Medulla oblongata (tissue), 1 donor: ENCODE results near the gene CDH4.
A peak's percentile ranks its signal among the peaks of the same experiment; 100 is the strongest.

Source experiments
- DNase-seq: peaks from one replicate; pipeline ENCODE4 v3.0.0-alpha.2; 2015; ENCODE audit errors: extremely low spot score

CDH4 gene

DNA sequence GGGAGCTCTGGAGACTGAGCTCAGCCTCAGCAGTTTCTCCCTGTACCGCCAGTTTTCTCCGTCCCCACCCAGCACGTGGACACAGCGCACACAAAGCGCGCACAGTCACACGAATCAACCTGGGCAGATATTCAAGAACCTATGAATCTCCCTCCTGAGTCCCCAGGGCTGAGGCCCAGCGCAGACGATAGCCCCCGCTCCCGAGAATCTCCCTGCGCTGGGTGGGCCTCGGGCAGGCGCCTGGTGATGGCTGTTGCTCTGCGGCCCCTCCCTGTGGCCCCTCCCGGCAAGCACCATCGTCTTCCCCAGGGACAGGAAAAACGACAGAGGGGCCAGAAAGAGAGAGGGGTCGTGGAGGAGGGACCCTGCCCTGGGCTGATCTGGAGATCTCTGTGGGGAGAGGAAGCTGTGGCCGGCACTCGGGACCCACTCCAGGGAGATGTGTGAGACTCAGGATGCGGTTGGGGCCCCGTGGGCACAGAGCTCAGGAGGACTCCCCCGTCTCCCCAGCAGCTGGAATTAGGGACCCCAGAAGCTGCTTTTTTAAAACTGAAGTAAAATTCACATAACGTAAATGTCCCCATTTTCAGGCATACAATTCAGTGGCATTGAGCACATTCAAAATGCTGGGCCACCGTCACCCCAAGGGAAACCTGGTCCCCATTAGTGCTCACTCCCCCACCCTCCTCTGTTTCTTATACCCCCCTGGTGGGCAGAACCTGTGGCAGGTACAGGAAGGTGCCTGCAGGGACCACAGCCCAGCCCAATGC lies 482.9 kb downstream of the CDH4 start:
- no peak for DNase-seq

DNA sequence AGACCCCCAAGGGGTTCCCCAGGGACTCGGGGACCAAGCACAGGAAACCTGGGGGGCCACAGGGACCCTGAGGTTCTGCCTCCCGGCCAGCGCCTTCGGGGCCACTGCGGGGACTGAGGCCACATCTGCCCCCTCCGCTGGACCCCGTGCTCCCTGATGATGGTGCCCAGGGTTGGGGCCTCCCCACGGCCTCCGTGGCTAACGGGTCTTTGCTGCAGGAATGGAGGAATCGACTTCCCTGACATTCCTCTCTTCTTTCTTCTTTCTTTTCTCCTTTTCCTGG lies 483.4 kb downstream of the CDH4 start:
- DNase-seq: no peak

DNA sequence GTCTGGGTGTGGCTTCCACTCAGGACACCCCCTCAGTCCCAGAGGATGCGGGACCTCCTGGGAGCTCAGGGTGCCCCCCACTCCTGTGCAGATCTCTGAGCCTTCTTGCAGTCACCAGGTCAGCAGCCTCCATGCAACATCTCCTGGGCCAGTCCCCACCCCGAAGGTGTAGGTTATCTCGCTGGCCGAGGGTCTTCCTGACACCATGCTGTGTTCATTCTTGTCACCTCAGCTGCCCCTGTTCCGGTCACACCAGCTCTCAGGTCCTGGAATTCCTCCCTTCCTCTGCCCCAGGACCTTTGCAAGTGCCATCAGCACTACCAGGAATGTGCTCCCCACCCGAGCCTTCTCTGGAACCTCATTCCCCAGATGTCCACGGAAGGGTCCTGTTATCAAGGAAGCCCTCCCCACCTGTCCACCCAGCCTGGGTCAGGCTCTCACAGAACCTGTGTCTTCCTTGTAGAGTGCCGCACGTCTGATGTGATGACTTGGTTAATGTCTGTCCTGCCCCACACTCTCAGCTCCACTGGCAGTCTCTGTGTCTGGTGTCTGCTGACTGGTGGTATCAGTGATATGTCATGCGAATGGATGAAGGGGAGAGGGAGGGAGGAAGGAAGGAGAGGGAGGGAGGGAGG lies 484.1 kb downstream of the CDH4 start:
- no peak for DNase-seq

DNA sequence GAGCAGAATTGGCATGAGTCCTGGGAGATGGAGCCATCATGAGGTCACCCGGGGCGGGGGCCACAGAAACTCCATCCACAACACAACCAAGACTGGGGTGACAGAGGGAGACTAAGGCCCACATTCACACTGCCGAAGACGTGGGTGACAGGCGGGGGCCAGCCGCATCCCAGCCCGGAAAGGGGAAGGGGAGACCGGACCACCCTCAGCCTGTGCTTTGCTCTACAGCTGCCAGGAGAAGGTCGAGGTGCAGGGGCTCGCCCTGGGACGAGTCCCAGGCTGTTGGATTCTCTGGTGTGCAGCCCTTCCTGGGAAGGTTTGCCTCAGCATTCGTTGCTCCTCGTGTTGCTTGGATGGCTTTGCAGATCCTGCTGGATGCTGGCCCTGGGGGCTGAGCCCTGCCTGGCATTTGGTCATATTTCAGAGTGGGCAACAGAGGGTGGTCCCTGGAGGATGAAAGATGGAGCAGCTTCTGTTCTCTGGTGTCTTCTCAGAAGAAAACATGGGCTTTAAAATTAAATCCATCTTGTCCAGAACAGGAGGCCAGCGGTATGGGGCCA lies 484.8 kb downstream of the CDH4 start:
- no peak for DNase-seq

DNA sequence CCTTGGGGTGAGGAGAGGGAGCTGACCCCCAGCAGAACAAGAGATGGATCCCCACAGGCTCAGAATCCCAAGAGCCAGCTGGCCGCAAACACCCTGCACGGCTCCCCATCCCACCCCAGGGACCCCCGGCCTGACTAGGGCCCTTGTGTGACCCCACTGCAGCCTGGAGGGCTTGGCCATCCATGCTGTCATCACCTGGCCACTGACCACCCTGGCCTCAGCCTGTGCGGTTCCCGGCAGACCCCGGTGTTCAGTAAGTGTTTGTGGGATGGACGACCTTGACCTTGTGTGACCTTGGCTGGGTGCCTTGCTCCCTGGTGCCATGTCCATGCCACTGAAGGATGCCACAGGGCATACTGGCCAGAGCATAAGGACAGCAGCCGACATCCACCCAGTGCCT lies 485.3 kb downstream of the CDH4 start:
- DNase-seq: no peak

DNA sequence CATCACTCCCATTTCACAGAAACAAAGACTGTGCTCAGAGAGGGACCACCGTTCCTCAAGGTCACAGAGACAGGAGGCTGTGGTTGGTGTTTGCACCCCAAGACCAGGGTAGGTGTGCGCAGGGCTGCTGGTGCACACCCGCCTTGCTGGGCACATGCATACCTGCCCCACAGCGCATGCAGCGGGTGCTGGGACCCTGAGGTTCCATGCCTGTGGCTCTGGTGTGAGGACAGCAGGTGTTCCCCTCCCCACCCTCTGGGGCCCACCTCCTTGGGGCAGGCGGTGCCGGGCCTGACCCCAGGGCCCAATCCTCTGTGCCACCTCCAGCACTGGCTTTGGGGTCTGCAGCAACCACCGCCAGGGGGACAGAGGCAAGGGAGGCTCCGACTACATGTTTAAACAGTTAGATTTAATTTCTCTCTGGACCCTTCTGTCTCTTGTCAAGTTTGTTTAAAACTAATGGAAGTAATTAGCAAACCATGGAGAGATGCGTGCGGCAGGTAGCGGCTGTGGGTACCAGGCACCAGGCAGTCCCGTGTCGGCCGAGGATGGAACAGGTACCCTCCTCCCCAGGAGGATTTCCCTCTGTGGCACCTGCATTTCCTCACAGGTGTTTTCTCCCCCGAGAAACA lies 485.9 kb downstream of the CDH4 start:
- DNase-seq: no peak

DNA sequence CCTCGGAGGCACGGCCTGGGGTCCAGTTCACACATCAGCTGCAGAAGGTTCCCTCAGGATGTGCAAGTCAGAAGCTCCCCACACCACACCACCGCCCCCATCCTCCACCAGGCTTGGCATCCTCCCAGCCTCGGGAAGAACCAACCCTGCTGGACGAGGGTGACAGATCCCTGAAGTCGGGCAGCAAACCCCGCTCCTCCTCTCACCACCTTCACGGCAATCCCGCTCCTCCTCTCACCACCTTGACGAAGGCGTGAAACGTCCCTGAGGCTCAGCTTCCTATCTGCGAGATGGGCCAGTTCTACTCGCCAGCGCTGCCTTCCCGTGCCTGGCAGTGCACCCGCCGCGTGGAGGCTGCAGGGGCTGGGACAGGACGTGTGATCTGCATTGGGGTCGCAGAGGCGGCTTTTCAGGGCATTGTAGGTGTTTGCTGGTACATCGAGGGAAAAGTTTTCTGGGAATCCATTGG lies 486.6 kb downstream of the CDH4 start:
- no peak for DNase-seq

DNA sequence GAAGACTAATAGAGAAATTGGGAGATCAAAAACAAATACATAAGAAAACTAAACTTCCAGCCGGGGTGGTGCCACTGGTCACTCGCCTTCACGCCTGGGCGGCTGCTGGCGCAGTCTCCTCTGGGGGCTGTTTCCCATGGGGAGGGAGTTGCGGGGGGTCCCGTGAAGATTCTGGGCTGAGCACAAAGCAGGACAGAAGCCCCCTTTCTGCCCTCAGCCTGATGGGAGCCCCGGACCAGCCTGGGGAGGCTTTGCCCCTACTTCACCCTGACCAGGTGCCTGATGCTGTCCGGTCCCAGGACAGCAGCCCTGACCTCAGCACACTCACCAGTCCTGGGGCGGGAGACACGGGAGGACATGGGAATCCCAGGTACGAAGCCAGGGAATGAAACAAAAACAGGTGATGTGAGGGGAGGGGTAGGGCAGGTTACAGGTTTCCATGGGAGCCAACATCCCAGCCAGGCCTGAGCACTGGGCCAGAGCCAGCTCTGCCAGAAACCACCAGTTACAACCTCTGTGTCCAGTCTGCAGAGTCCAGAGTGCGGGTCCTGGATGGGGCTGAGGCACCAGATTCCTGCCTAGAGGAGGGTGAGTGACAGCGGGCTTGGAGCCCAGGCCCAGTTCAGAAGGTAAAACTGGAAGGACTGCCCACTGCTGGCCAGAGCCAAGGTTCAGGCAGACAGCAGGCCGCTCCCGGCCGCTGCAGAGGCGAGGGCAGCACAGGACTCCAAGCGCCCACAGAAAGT lies 487.2 kb downstream of the CDH4 start:
- DNase-seq: no peak

DNA sequence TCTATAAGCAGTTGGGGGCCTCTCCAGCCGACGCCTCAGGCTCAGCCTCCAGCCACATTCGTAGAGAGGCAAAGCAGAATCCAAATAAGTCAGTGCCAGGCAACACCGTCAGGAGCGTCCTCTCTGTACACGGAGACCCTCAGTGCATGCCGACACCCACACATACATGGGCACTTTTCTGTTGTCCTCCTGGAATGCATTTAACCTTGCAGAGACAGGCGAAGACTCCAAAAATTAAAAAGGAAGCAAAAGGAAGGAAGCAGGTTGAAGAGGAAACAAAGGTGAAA lies 487.7 kb downstream of the CDH4 start:
- DNase-seq: no peak

DNA sequence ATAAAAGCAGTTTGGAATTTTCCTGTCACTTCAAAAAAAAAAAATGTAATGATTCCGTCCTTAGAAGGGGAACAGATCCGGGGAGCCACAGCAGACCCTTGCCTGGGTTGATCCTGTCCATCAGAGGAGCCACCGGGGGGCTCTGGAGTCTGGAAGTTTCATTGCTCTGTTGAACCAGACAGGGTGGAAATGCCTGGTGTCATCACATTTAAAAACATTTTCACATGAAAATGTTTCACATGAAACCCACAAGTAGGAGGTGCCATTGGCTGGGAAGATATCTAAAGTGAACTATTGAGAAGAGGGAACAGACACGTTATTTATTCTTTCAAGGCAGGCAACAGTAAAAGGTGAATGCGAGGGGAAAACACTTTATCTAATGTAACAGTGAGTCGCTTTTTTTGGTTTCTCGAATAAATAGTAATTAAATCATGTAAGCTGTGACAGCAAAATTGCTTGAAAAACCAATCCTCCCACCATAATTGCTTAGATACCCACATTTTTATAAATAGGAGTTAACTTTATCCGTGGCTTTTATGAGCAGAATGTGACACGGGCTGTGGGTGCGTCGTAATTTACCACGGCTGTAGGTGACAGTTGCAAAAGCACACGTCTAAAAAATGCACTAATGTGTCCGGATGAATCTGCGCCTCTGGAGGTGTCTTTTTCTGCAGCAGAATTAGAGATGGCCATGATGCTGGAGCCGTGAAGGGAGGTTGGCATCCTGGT lies 490.2 kb downstream of the CDH4 start:
- peak; percentile 65 for DNase-seq

DNA sequence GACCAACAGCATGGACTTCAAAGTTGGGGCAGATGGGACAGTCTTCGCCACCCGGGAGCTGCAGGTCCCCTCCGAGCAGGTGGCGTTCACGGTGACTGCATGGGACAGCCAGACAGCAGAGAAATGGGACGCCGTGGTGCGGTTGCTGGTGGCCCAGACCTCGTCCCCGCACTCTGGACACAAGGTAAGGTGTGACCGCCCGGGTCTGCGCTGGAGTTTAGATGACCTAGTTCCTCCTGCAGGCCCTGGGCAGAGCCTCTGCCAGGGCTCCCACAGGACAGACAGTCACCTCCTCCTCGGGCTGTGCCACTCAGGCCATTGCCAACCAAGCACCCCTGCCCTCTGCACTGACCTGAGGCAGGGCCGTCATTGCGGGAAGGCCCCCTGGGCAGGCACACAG lies 491.5 kb downstream of the CDH4 start:
- no peak for DNase-seq

DNA sequence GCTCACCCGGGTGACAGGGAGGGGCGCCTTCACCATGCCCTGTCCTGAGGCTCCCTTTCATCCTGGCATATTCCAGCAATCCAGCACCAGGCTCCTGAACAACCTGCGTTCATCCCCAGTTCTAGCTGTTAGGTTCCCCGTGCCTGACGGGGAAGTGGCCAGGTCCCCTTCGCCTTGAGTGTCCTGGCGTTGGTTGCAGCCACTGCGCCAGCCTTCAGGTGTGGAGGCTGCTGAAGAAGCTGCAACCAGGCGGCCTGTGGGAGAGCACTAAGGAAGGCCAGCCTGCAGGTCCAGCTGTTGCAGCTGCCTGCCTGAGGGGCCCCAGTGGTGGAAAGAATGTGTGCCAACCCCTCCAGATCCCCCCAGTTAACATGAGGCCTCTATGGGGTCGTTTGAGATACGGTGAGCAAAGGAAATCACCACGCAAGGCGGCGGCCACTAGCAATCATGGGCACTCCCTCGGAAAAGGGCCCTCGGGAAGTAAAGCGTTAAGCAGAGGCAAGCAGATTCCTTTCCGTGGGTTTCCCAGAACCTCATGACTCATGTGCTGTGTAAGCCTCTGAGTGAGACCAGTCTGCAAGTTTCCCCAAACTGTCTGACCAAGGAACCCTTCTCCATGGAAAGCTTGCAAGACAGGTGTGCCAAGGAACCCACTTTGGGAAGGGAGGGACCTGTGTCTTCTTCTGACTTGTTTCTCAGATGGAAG lies 492.8 kb downstream of the CDH4 start:
- no peak for DNase-seq

DNA sequence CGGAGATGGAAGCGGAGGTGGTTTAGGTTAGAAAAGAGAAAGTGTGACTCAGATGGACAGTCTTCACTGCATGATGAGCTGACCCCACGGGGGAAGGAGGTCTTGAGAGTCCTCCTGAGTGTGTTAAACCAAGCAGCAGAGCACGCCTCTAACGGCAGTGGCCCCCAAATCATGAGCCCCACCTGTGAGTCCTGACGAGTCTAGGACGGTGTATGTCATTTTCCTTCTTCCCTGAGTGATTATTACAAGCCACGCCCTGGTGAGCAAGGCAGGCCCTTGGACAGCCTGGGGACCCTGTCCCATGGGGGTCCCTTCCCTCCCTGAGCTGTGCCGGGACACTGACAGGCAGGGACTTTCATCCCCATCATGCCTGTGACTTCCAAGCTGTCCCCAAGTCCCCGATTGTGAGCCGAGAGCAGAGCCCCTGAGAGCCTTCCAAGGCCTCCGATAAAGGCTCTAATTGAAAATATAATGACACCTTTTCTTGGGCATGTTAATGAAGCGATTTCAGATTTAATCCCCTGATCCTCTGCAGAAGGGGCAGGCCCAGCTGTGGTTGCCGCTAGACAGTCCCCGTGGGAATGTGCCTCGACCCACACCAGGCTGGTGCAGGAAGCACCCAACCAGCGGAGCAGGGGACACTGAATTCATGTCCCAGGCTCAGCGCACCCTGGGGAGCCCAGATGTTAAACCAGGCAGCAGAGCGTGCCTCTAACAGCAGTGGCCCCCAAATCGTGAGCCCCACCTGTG lies 493.5 kb downstream of the CDH4 start:
- no peak for DNase-seq

DNA sequence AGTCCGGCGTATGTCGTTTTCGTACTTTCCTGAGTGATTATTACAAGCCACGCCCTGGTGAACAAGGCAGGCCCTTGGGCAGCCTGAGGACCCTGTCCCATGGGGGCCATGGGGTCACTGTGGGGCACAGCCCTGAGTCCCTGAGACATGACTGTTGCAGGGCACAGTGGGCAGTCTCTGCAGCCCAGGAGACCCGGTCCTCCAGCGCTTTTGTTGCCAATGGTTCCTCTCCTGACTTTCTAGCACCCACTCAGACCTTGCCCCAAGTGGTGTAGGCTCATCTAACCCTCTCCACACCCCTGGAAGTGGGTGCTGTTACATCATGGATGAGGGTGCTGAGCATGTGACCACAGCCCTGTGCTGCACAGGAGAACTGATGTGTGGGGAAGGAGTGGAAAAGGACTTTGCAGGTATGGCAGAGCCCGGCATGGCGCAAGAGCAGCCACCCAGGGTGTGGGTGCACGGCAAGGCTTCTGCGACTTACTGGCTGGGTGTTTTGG lies 494.1 kb downstream of the CDH4 start:
- DNase-seq: no peak

DNA sequence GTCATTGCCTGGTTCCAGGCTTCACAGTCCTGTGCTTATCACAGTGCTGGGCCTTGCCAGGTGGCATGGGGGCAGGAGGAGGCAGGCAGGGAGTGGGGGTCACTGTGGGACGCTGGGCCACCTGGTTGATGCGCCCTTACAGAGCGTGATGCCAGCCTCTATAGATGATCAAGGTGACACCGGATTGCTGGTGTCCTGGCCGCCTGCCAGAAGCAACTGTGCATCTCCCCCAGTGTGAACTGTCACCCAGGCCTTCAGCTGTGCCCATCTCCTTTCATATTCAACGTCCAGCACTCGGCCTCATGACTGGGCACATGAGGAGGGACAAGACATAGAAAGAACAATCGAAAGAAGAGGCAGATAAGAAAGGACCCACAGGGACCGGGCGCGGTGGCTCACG lies 494.7 kb downstream of the CDH4 start:
- no peak for DNase-seq

DNA sequence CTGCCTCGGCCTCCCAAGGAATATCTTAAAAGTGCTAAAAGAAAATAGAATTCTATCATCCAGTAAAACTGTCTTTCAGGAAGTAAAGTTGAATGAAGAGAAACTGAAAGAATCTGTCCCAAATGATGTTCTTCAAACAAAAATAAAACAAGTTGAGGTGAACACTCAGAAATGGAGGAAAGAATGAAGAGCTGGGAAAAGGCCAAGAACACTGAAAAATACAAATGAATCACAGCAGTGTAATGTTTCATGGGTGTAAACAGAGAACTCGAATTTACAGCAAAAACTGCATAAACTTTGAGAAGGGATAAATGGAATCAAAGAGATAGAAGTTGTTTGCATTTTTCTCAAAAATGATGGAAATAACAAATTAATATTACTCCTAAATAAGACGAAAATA lies 496.3 kb downstream of the CDH4 start:
- no peak for DNase-seq

DNA sequence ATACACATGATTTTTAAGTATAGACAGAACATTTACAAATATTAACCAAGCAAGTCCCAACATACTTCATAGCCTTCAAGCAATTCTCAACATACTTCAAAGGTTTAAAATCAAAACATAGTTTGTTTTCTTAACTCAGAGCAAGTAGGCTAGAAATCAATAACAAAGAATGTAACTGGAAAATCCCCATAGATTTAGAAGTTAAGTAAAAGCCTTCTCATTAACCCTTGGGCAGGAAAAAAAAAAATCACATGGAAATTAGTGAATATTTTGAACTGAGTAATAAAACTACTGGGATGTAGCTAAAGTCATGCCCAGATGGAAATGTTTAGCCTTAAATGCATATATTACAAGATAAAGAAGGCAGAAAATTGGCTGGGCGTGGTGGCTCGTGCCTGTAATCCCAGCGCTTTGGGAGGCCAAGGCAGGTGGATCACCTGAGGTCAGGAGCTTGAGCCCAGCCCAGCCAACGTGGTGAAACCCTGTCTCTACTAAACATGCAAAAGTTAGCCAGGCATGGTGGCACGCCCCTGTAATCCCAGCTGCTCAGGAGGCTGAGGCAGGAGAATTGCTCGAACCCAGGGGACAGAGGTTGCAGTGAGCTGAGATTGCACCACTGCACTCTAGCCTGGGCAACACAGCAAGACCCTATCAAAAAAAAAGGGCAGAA lies 497.5 kb downstream of the CDH4 start:
- DNase-seq: no peak

DNA sequence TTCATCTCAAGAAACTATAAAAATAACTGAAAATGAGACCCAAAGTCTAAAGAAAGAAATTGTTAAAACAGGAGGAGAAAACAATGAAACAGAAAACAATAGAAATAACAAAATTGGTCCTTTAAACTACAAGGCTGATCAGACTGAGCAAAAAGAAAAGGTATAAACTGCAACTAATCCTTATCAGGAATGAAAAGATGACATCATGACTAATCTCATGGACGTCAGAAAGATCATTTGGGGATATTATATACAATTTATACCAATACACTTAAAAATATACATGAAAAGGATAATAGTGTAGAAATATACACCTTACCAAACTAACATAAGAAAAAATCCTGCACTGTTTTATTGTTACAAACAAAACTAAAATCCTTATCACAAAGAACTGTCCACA lies 498.0 kb downstream of the CDH4 start:
- no peak for DNase-seq

DNA sequence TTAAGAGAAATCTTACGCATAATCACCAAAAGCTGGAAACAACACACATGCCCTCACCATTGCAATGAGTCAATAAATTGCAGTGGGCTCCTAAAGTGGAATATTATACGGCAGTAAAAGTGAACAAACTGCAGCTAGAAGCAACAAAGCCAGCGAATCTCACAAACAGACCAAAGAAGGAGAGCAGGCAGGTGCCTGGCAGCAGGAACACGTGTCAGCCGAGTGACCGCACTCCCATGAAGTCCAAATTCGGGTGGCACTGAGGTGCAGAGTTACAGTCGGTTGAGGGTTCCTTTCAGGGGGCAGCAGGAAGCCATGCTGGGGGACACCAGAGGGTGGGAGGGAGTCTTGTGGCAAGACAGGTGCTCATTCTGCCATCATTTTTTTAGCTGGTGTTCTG lies 500.5 kb downstream of the CDH4 start:
- DNase-seq: no peak
